22Rv1 (cell line): Measurements from ENCODE around the gene TTLL5.

Experiments
- ZFX ChIP-seq: fragments of 450-650 bp; IDR thresholded peaks from 2 replicates; pipeline ENCODE4 v1.6.1; 2017; ENCODE audit warnings: antibody characterized with exemption, borderline replicate concordance
- TF ChIP-seq, protein P1 (sequence below): fragments of 450-650 bp; IDR thresholded peaks from 2 replicates; pipeline ENCODE4 v1.5.1; 2017; ENCODE audit warnings: mild to moderate bottlenecking

GRCh38 chr14:75905147-75905904 lies 244.3 kb downstream of the TTLL5 start:
- TF ChIP-seq, protein P1, sequence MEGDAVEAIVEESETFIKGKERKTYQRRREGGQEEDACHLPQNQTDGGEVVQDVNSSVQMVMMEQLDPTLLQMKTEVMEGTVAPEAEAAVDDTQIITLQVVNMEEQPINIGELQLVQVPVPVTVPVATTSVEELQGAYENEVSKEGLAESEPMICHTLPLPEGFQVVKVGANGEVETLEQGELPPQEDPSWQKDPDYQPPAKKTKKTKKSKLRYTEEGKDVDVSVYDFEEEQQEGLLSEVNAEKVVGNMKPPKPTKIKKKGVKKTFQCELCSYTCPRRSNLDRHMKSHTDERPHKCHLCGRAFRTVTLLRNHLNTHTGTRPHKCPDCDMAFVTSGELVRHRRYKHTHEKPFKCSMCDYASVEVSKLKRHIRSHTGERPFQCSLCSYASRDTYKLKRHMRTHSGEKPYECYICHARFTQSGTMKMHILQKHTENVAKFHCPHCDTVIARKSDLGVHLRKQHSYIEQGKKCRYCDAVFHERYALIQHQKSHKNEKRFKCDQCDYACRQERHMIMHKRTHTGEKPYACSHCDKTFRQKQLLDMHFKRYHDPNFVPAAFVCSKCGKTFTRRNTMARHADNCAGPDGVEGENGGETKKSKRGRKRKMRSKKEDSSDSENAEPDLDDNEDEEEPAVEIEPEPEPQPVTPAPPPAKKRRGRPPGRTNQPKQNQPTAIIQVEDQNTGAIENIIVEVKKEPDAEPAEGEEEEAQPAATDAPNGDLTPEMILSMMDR = no peak
- TF ChIP-seq ZFX = no peak
